Stimulated activated naive CD4-positive, alpha-beta T cell (primary cell): ENCODE measurements around the gene CDH13.

ENCODE experiments used
- DNase-seq, 6 experiments: peaks; one replicate each; lab custom pipeline; 2025; lab: John Stamatoyannopoulos, UW

CDH13 gene

GRCh38 chr16:82626791-82627261, at the start of gene CDH13:
TSS of gene CDH13 (plus strand) at chr16:82626969.
- DNase-seq: no peak

- DNase-seq: no peak
These were observed 46.4 kb upstream of the CDH13 start for GRCh38 chr16:82580298-82580890.

GRCh38 chr16:82582975-82583374, 43.8 kb upstream of the CDH13 start:
- no peak for DNase-seq

GRCh38 chr16:82583422-82583821, 43.3 kb upstream of the CDH13 start:
- no peak for DNase-seq

GRCh38 chr16:82584553-82585152, 42.1 kb upstream of the CDH13 start:
- no peak for DNase-seq

- no peak for DNase-seq
These were observed 41.1 kb upstream of the CDH13 start for GRCh38 chr16:82585675-82586074.

GRCh38 chr16:82586130-82586529, 40.6 kb upstream of the CDH13 start:
- DNase-seq: no peak

- no peak for DNase-seq
These were observed 39.5 kb upstream of the CDH13 start for GRCh38 chr16:82587289-82587688.

GRCh38 chr16:82589407-82589806, 37.4 kb upstream of the CDH13 start:
- no peak for DNase-seq

- DNase-seq: no peak
These were observed 32.7 kb upstream of the CDH13 start for GRCh38 chr16:82594114-82594513.

GRCh38 chr16:82598771-82599170, 28.0 kb upstream of the CDH13 start:
- DNase-seq: no peak

- DNase-seq: no peak
These were observed 24.7 kb upstream of the CDH13 start for GRCh38 chr16:82601989-82602640.

GRCh38 chr16:82603784-82604411, 22.9 kb upstream of the CDH13 start:
- no peak for DNase-seq

- no peak for DNase-seq
These were observed 21.7 kb upstream of the CDH13 start for GRCh38 chr16:82605076-82605475.

GRCh38 chr16:82605863-82606620, 20.7 kb upstream of the CDH13 start:
- no peak for DNase-seq

- DNase-seq: no peak
These were observed 17.6 kb upstream of the CDH13 start for GRCh38 chr16:82609140-82609539.

- no peak for DNase-seq
These were observed 14.5 kb upstream of the CDH13 start for GRCh38 chr16:82612263-82612662.

GRCh38 chr16:82616356-82616755, 10.4 kb upstream of the CDH13 start:
- DNase-seq: no peak

- DNase-seq: no peak
These were observed 5.0 kb upstream of the CDH13 start for GRCh38 chr16:82621781-82622180.

GRCh38 chr16:82623241-82623640, 3.5 kb upstream of the CDH13 start:
- no peak for DNase-seq

GRCh38 chr16:82625066-82625968, 1.5 kb upstream of the CDH13 start:
- DNase-seq: no peak
